ENCODE measurements around the gene TSC2. TPM values are rescaled to one million over a fixed set of nuclear protein-coding genes. Genes with fewer than 3 reads are reported as not detected.
"Not testable (repeated sequence)": the region's sequence is repeated elsewhere in the genome, so short reads cannot be mapped to it uniquely, and the experiment has no call there.

TSC2 gene
- total RNA-seq, 1 donor from 2014 or later, result 67.9 TPM

DNA sequence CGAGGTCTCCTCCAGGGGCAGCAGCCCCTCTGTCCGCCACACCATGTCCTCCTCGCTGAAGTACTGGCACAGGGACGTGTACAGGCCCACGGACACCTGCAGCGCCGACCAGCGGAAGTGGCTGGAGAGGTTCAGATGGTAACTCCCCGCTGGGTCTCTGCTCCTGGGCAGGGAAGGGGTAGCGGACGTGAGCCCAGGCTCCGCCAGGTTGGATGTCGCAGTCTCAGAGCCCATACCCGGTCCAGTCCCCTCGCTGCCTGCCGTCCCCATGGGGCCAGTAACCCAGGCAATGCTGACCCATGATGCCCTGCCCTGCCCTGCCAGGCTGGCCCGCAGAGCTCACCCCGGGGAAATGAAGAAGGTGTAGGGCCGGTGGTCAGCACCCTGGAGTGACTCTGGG is 54.7 kb downstream of the TSC2 start:
- TF ChIP-seq, protein P1, sequence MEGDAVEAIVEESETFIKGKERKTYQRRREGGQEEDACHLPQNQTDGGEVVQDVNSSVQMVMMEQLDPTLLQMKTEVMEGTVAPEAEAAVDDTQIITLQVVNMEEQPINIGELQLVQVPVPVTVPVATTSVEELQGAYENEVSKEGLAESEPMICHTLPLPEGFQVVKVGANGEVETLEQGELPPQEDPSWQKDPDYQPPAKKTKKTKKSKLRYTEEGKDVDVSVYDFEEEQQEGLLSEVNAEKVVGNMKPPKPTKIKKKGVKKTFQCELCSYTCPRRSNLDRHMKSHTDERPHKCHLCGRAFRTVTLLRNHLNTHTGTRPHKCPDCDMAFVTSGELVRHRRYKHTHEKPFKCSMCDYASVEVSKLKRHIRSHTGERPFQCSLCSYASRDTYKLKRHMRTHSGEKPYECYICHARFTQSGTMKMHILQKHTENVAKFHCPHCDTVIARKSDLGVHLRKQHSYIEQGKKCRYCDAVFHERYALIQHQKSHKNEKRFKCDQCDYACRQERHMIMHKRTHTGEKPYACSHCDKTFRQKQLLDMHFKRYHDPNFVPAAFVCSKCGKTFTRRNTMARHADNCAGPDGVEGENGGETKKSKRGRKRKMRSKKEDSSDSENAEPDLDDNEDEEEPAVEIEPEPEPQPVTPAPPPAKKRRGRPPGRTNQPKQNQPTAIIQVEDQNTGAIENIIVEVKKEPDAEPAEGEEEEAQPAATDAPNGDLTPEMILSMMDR (IDR thresholded peaks at IDR 0.05; ENCODE audit: insufficient read depth, low read length, poor library complexity, severe bottlenecking), result no peak
- no peak overlapping the region for H3K4me3 ChIP-seq (ENCODE audit: low read depth, low read length)
- H3K27me3 ChIP-seq (ENCODE audit: control insufficient read depth, insufficient read depth, low read length), result no peaks in the 10 kb centered on the region
- DNase-seq (ENCODE audit: low read depth), result no peak
- no peaks in the 10 kb centered on the region for H3K36me3 ChIP-seq (ENCODE audit: control insufficient read depth, insufficient read depth, low read length)

DNA sequence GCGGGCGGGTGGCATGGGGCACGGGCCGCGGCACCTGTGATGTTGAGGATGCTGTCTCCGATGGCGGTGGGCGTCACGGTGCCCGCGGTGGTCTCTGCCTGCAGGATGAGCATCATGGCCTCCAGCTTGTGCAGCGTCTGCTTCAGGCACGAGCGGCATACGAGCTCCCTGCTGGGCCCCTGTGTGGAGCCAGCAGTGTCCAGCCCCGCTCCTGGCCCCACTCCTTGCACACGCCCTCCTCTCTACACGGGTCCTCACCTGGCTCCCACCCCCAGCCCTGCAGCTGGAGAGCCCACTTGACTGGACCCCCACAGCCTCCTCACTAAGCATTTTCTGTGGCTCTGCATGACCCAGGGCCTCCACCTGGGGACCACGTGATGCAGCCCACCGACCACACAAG is 56.7 kb downstream of the TSC2 start:
- H3K4me3 ChIP-seq (ENCODE audit: low read depth, low read length); H3K36me3 ChIP-seq (ENCODE audit: control insufficient read depth, insufficient read depth, low read length); H3K27me3 ChIP-seq (ENCODE audit: control insufficient read depth, insufficient read depth, low read length): not testable (repeated sequence)

DNA sequence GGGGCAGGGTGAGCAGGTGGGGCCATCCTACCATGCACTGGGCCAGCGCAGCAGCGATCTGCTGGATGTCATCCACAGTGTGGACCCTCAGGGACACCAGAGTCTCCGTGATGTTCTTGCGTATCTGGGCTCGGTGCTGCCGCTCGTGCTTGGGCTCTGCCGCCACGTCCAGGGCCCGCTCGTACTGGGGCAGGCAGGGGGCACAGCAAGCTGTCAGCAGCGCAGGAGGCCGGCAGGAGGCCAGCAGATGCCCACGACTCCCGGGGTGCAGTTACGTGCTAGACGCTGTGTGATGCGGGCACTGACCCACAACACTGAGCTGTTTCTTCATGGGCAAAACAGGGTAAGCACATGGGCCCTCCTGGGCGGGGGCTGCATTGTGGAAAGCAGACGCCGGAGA is 57.5 kb downstream of the TSC2 start:
- not testable (repeated sequence) for H3K36me3 ChIP-seq (ENCODE audit: control insufficient read depth, insufficient read depth, low read length); H3K4me3 ChIP-seq (ENCODE audit: low read depth, low read length); H3K27me3 ChIP-seq (ENCODE audit: control insufficient read depth, insufficient read depth, low read length); DNase-seq (ENCODE audit: low read depth)

More for the DNA sequence above, 56.7 kb downstream of the TSC2 start:
- not testable (repeated sequence) for DNase-seq (ENCODE audit: low read depth)

DNA sequence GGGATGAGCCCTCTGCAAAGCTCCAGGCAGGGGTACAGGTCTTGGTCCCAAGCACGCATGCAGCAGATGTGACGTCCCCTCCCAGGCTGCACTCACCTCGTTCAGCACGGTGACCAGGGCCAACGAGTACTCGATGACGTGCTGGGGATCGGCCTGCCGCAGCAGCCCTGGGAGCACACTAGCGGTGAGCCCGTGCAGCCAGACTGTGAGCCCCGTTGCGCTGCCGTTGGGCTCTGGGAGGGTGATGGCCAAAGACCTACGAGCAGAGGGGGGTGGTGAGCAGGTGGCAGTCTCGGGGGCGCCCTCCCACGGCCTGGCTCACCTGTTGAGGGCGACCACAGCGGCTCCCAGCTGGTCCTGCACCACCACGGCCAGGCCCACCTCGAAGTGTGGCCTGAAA is 58.0 kb downstream of the TSC2 start:
- not testable (repeated sequence) for H3K36me3 ChIP-seq (ENCODE audit: control insufficient read depth, insufficient read depth, low read length)

DNA sequence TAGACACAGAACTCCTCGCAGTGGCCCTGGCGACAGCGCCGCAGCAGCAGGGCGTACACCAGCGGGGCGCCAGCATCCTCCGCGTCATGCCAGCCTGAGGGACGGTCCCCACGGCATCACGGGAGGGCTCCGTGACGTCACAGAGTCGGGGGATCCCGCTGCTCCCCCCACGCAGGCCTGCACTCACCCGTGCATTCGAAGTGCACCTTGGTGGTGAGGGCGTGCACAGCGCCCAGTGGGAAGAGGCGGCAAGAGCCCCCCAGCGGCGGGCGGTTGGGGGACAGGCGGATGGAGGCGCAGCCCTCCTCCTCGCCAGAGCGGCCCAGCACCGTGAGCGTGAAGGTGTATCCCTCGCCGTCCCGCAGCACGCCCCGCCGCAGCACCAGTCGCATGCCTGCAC is 58.4 kb downstream of the TSC2 start:
- not testable (repeated sequence) for DNase-seq (ENCODE audit: low read depth); H3K4me3 ChIP-seq (ENCODE audit: low read depth, low read length); H3K36me3 ChIP-seq (ENCODE audit: control insufficient read depth, insufficient read depth, low read length); H3K27me3 ChIP-seq (ENCODE audit: control insufficient read depth, insufficient read depth, low read length)

More for the DNA sequence above, 58.0 kb downstream of the TSC2 start:
- not testable (repeated sequence) for H3K4me3 ChIP-seq (ENCODE audit: low read depth, low read length); DNase-seq (ENCODE audit: low read depth); H3K27me3 ChIP-seq (ENCODE audit: control insufficient read depth, insufficient read depth, low read length)

DNA sequence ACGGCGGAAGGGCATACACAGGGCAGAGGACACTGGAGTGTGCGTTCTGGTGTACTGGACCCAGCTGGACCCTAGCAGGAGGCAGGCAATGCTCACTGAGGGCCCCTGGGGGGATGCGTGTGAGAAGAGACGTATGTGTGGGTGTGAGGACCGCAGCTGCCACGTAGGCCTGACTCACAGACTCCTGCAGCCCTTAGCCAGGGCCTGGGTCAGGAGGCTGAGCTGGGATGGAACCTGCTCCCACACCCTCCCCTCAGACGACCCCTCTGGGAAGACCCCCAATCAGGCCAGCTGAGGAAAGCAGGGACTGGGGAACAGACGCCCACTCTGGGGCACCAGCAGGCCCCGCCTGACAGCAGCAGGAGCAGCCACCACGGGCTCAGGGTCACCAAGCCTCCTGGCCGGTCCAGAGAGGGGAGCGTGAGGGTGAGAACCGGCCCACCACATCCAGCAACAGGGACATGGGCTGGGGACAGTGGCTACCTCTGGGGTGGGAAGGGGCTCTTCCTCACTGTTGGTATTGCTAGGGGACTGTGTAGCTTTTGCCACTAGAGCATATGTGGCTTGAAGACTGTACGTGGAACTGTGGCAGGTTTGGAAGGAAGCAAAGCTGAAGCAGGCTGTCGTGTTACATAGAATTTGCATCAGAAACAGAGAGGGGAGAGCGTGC is 59.5 kb downstream of the TSC2 start:
- not testable (repeated sequence) for DNase-seq (ENCODE audit: low read depth); H3K4me3 ChIP-seq (ENCODE audit: low read depth, low read length); H3K27me3 ChIP-seq (ENCODE audit: control insufficient read depth, insufficient read depth, low read length); H3K36me3 ChIP-seq (ENCODE audit: control insufficient read depth, insufficient read depth, low read length)

DNA sequence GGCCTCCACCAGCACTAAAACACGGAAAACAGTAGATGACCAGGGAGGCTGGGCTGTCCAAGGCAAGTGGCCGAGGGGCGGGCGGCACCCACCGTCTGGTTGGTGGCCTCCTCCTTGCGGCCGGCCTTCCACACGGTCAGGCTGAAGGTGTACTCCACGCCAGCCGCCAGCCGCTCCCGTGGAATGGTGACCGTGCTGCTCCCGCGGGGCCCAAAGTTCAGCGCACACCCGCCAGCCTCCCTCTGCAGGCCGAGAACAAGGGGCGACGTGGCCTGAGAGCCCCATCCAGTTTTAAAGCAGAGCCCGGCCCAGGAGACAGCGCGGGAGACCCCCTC is 60.0 kb downstream of the TSC2 start:
- H3K27me3 ChIP-seq (ENCODE audit: control insufficient read depth, insufficient read depth, low read length); H3K36me3 ChIP-seq (ENCODE audit: control insufficient read depth, insufficient read depth, low read length); DNase-seq (ENCODE audit: low read depth); H3K4me3 ChIP-seq (ENCODE audit: low read depth, low read length): not testable (repeated sequence)

DNA sequence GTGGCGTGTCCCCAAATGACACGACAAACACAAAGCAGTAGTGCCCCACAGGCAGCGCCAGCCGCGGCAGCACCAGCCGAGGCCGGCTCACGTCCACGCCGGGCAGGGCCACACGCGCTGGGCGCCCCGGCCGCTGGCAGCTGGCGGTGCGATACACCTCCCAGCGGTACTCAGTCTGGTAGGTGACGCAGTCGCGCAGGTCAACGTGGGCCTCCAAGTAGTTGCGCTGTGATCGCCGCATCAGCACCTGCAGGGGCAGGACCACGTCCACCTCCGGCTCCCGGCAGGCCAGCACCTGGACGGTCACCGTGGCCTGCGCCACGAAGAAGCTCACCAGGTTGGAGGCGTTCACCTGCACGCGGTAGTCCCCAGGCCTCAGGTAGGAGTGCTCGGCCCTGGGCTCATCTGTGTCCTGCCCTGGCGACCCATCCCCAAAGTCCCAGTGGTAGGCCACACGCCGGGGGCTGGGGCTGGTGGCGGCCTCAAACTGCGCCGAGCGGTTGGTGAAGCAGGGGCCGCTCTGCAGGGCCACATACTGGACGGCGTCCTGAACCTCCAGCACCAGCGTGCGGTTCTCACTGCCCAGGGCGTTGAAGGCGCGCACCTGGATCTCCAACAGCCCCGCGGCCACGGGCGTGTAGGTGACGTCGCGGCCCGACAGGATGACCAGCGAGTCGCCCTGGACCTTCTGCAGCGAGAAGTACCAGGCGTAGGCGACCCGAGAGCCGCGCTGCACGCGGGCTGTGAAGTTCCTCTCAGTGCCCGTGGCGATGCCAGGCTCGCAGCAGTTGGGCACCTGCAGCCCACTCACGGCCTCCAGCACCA is 60.9 kb downstream of the TSC2 start:
- H3K27me3 ChIP-seq (ENCODE audit: control insufficient read depth, insufficient read depth, low read length); H3K36me3 ChIP-seq (ENCODE audit: control insufficient read depth, insufficient read depth, low read length); DNase-seq (ENCODE audit: low read depth); H3K4me3 ChIP-seq (ENCODE audit: low read depth, low read length): not testable (repeated sequence)

DNA sequence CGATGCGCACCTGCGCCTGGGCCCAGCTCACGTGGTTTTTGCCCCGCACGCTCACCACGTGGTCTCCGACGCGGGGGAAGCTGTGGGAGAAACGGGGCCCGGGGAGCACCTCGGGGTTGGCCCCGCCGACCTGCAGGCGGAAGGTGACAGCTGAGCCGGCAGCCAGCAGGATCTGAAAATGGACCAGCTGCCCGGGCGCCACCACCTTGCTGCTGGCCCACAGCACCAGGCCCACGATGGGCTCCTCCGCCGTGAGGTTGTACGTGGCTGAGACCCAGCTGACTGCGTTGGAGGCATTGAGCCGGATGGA is 61.4 kb downstream of the TSC2 start:
- not testable (repeated sequence) for H3K27me3 ChIP-seq (ENCODE audit: control insufficient read depth, insufficient read depth, low read length); DNase-seq (ENCODE audit: low read depth); H3K36me3 ChIP-seq (ENCODE audit: control insufficient read depth, insufficient read depth, low read length); H3K4me3 ChIP-seq (ENCODE audit: low read depth, low read length)

DNA sequence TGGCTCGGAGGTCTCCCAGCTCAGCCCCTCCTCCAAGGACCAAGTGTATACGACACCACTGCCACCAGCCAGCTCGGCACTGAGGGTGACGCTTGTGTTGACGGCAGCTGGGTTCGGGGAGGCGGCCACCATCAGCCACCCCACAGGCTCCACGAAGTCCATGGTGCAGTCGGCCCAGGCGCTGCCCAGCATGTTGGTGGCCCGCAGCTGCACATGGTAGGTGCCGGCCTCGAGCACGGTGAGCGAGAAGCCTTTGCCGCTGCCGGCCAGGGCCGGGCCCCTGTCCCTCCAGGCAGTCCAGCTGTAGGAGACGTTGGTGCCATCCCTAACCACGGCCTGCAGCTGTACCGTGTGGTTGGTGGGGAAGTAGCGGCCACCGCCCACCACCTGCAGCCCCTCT is 62.1 kb downstream of the TSC2 start:
- not testable (repeated sequence) for H3K27me3 ChIP-seq (ENCODE audit: control insufficient read depth, insufficient read depth, low read length); DNase-seq (ENCODE audit: low read depth); H3K36me3 ChIP-seq (ENCODE audit: control insufficient read depth, insufficient read depth, low read length); H3K4me3 ChIP-seq (ENCODE audit: low read depth, low read length)

DNA sequence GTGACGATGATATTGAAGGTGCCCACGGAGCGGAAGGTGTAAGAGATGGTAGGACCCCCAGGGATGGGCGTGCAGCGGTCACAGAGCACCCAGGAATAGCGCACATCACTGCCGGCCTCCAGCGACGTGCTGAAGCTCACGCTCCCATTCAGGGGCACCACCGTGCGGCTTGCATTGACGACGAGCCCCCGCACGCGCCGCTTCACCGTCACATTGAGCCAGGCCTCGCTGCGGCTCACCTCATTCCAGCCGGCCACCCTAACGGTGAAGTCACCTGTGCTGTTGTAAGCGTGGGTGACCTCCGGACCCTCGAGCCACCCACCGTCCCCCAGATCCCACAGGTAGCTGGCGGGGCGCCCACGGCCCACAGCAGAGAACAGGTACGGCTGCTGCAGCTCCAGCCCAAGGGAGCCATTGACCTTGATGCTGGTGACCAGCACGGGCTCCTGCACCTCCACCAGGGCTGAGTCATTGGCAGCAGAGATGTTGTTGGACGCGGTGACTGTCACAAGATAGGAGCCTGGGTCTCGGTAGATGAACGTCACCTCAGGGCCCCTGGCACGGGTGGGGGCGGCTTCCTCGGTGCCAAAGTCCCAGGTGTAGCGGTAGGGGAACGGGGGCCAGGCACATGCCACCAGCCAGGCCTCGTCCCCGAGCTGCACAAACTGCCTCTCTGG is 62.7 kb downstream of the TSC2 start:
- DNase-seq (ENCODE audit: low read depth); H3K36me3 ChIP-seq (ENCODE audit: control insufficient read depth, insufficient read depth, low read length); H3K4me3 ChIP-seq (ENCODE audit: low read depth, low read length); H3K27me3 ChIP-seq (ENCODE audit: control insufficient read depth, insufficient read depth, low read length): not testable (repeated sequence)

DNA sequence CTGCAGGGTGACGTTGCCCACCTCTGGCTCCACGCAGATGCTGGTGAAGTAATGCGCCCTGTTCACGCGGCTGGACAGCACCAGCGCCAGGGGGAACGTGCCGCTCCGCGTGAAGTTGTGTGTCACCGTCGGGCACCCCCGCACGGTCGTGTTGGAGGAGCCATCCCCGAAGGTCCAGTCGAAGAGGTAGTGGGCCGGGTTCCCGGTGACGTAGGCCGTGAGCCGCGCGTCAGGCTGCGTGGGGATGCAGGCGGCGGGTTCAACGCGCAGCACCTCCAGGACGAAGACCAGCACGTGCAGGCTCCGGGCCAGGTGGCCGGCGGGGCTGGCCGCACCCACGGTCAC is 63.2 kb downstream of the TSC2 start:
- DNase-seq (ENCODE audit: low read depth); H3K27me3 ChIP-seq (ENCODE audit: control insufficient read depth, insufficient read depth, low read length); H3K4me3 ChIP-seq (ENCODE audit: low read depth, low read length); H3K36me3 ChIP-seq (ENCODE audit: control insufficient read depth, insufficient read depth, low read length): not testable (repeated sequence)

DNA sequence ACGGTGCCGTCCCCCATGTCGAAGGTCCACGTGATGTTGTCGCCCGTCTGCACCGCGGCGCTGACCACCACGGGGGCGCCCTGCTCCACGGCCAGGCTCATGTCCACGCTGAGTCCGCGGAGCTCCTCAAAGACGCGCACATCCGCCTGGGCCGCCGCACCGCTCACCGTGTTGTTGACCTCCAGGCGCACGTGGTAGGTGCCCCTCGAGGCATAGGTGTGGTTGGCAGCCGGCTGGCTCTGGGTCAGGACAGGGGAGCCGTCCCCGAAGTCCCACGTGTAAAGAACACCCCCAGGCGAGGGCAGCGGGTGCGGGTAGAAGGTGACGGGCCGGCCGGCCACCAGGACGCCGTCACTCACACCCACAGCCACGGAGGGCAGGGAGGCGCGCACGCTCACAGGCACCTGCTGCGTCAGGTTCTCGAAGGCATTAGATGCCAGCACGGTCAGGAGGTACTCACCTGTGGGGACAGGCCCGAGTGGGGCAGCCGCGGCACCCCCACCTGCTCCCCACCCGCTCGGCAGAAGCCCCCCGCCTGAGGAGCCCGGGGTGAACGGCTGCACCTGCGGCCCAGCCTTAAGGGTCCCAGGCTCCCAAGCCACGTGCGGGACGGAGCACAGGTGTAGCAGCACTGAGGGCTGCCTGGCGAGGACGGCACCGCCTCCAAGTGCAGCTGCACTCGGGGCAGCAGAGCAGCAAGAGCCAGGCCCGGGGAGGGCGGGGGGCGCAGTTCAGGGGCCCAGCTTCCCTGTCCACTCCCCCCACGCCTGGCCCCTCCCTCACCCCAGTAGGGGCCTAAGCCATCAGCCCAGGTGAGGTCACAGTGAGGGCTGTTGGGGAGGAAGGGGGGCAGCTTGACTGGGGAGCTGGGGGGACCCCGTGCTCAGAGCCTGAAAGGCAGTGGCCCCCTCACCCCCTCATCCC is 63.9 kb downstream of the TSC2 start:
- H3K36me3 ChIP-seq (ENCODE audit: control insufficient read depth, insufficient read depth, low read length); DNase-seq (ENCODE audit: low read depth); H3K4me3 ChIP-seq (ENCODE audit: low read depth, low read length); H3K27me3 ChIP-seq (ENCODE audit: control insufficient read depth, insufficient read depth, low read length): not testable (repeated sequence)

Data from kidney epithelial cell (primary cell).